ENCODE data around the gene LMOD3.
A peak's percentile ranks its signal among the peaks of the same experiment; 100 is the strongest.

LMOD3 gene

GRCh38 chr3:69122403-69122802, at the start of gene LMOD3:
TSS of gene LMOD3 (minus strand) at chr3:69122595. CDS start at chr3:69122386, 209 bp downstream.
- no peak for DNase-seq (ENCODE audit: extremely low read depth, low read depth)
- TF ChIP-seq CTCF (IDR thresholded peaks at IDR 0.05; ENCODE audit: low read depth, low read length): no peak

- TF ChIP-seq CTCF (IDR thresholded peaks at IDR 0.05; ENCODE audit: low read depth, low read length): no peak
Measured at GRCh38 chr3:69172058-69172457, 49.7 kb upstream of the LMOD3 start.

DNA sequence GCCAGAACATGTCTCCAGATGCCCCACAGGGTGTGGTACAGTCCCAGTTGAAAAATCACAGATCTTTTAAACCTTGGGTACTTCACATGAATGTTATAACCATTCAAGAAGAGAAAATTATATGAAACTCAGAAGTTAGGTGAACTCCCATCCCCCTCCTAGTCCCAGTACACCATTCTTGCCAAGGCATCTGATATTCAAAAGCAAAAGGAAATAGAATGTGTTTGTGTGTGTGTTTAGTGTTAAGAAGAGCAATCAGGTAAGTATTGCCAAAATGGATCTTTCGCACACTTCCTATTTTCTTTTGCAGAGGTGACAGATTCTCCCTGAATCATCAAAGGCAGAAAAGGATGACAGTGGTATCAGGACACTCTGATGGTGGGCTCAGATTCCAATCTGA, 44.1 kb upstream of the LMOD3 start:
- no peak for TF ChIP-seq CTCF (IDR thresholded peaks at IDR 0.05; ENCODE audit: low read depth, low read length)
- no peak for DNase-seq (ENCODE audit: extremely low read depth, low read depth)

More at GRCh38 chr3:69172058-69172457, 49.7 kb upstream of the LMOD3 start:
- no peak for DNase-seq (ENCODE audit: extremely low read depth, low read depth)

GRCh38 chr3:69165744-69166143, 43.3 kb upstream of the LMOD3 start:
- no peak for DNase-seq (ENCODE audit: extremely low read depth, low read depth)
- TF ChIP-seq CTCF (IDR thresholded peaks at IDR 0.05; ENCODE audit: low read depth, low read length): no peak

DNA sequence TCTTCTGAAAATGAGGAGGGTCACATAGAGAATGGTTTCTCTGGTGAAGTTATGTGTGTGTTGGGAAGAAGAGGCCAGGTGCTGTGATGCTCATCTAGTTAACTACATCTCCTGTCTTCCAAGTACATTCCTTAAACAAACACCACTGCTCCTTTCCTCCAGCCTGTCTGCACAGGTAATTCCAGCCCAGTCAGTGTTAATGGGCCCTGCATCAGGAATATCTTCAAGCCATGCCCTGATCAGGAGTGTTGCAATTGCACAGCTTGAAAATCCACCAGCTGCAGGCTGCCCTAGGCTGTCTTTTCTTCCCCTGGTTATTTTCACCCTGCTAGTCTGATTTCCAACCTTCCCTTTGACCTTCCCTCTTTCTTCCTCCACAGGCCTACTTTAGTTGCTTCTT, 41.9 kb upstream of the LMOD3 start:
- no peak for TF ChIP-seq CTCF (IDR thresholded peaks at IDR 0.05; ENCODE audit: low read depth, low read length)
- DNase-seq (ENCODE audit: extremely low read depth, low read depth): no peak

- no peak for TF ChIP-seq CTCF (IDR thresholded peaks at IDR 0.05; ENCODE audit: low read depth, low read length)
- no peak for DNase-seq (ENCODE audit: extremely low read depth, low read depth)
Measured at GRCh38 chr3:69162308-69162980, 40.0 kb upstream of the LMOD3 start.

- DNase-seq (ENCODE audit: extremely low read depth, low read depth): peak; percentile 22
- peak; percentile 94 for TF ChIP-seq CTCF (IDR thresholded peaks at IDR 0.05; ENCODE audit: low read depth, low read length)
Measured at GRCh38 chr3:69161587-69162307, 39.4 kb upstream of the LMOD3 start.
